Amniotic epithelial cell (primary cell): ENCODE results near the gene BUB3.

Experiments used
- DNase-seq: peaks from one replicate; pipeline ENCODE4 v3.0.0-alpha.2; 2010; ENCODE audit warnings: low read depth

BUB3 gene

GRCh38 chr10:123141791-123142700 is 12.2 kb upstream of the BUB3 start:
- no peak for DNase-seq

GRCh38 chr10:123142701-123143161 is 11.5 kb upstream of the BUB3 start:
- no peak for DNase-seq

GRCh38 chr10:123143162-123143824 is 10.9 kb upstream of the BUB3 start:
- DNase-seq: no peak

- DNase-seq: no peak
Measured at GRCh38 chr10:123143825-123144168, 10.4 kb upstream of the BUB3 start.

GRCh38 chr10:123144697-123145541 is 9.3 kb upstream of the BUB3 start:
- no peak for DNase-seq

GRCh38 chr10:123145542-123146012 is 8.6 kb upstream of the BUB3 start:
- no peak for DNase-seq

GRCh38 chr10:123146013-123146893 is 7.9 kb upstream of the BUB3 start:
- DNase-seq: no peak

- no peak for DNase-seq
Measured at GRCh38 chr10:123146894-123147634, 7.1 kb upstream of the BUB3 start.

- no peak for DNase-seq
Measured at GRCh38 chr10:123147635-123148413, 6.4 kb upstream of the BUB3 start, which contains the start of gene HMX2. Gene HMX2, plus strand, starts transcription at chr10:123148136. Its CDS starts 243 bp downstream, at chr10:123148379.

- DNase-seq: no peak
Measured at GRCh38 chr10:123148414-123149161, 5.6 kb upstream of the BUB3 start.

GRCh38 chr10:123149162-123149567 is 5.0 kb upstream of the BUB3 start:
- no peak for DNase-seq

- DNase-seq: peak; percentile 26
Measured at GRCh38 chr10:123149568-123150270, 4.5 kb upstream of the BUB3 start.

- no peak for DNase-seq
Measured at GRCh38 chr10:123150271-123150985, 3.8 kb upstream of the BUB3 start.

GRCh38 chr10:123150986-123151736 is 3.0 kb upstream of the BUB3 start:
- no peak for DNase-seq

- no peak for DNase-seq
Measured at GRCh38 chr10:123151737-123152135, 2.5 kb upstream of the BUB3 start.

GRCh38 chr10:123153486-123154091 is 613 bp upstream of the BUB3 start:
- DNase-seq: no peak
